RPMI7951 (cell line): Measurements from ENCODE around the gene SLC20A1. TPM values are rescaled to one million over a fixed set of nuclear protein-coding genes. Genes with fewer than 3 reads are reported as not detected.
"Not testable (repeated sequence)": the region's sequence is repeated elsewhere in the genome, so short reads cannot be mapped to it uniquely, and the experiment has no call there.

ENCODE experiments used
- DNase-seq: peaks from one replicate; pipeline ENCODE4 v3.0.0-alpha.2; 2012; ENCODE audit warnings: low read depth
- total RNA-seq: library from RNA; depleted of rRNA; stranded (reverse); fragments of >200 nt; shearing (Covaris generic); gene quantifications from 2 replicates; pipeline ENCODE4 v1.2.3, GENCODE V29; 2014; rRNA removed

SLC20A1 gene, protein sequence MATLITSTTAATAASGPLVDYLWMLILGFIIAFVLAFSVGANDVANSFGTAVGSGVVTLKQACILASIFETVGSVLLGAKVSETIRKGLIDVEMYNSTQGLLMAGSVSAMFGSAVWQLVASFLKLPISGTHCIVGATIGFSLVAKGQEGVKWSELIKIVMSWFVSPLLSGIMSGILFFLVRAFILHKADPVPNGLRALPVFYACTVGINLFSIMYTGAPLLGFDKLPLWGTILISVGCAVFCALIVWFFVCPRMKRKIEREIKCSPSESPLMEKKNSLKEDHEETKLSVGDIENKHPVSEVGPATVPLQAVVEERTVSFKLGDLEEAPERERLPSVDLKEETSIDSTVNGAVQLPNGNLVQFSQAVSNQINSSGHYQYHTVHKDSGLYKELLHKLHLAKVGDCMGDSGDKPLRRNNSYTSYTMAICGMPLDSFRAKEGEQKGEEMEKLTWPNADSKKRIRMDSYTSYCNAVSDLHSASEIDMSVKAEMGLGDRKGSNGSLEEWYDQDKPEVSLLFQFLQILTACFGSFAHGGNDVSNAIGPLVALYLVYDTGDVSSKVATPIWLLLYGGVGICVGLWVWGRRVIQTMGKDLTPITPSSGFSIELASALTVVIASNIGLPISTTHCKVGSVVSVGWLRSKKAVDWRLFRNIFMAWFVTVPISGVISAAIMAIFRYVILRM
- 124 and 127 TPM in 2 replicates for total RNA-seq

DNA sequence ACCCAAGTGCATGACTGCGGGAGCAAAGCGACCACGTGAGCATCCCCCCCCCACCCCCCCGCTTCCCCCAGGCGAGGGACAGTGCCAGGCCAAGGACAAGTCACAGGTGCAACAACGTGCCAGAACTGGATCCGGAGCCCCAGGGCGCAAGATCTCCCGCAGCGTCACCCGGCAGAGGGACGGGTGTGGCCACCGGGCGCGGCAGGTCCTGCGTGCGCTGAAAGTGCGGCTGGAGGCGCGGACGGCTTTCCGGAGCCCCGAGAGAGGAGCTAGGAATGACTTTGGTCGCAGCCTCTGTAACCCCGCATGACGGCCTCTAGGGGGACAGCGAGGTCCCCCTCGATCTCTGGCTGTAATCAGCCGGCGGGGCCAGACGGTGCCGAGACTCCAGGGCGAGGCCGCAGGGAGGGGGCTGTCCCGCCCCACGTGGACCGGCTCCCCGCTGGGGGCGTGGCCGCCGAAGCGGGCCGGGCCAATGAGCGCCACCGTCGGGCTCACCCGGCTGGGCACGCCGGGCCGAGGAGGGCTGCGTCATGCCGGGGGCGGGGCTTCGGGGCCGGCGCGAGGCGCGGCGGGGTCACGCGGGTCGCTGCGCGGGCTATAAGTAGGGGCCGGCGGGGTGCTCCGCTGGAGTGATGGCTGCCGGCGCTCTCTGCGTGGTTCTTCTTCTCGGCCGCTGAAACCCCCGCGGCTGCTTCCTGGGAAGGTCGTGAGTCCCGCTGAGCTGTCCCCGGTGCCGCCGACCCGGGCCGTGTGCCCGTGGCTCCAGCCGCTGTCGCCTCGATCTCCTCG is at the start of gene SLC20A1:
SLC20A1 (plus strand) TSS at position 630 of the 792 bp plus-strand sequence. CDS start 890 bp downstream, outside the sequence.
- DNase-seq: peak; percentile 97

DNA sequence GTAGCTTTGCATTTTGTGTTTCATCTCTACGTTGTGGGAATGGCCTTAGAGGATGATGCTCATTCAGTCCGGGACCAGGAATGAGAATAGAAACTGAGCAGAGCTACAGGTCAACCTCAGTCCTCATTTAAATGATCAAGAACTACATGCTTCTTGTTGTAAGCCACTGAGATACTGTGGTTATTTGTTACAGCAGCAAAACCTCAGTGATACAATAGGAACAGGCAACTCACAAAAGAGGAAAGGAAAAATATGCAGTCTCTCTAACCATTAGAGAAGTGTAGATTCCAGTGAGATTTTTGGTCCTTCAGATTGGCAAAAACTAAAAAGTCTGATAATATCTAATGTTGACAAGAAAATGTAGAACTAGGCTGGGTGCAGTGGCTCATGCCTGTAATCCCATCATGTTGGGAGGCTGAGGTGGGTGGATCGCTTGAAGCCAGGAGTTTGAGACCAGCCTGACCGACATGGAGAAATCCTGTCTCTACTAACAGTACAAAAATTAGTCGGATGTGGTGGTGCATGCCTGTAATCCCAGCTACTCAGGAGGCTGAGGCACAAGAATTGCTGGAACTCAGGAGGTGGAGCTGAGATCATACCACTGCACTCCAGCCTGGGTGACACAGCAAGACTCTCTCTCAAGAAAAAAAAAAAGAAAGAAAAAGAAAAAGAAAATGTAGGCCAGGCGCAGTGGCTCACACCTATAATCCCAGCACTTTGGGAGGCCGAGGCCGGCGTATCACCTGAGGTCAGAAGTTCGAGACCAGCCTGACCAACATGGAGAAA is 48.0 kb upstream of the SLC20A1 start:
- DNase-seq: no peak

DNA sequence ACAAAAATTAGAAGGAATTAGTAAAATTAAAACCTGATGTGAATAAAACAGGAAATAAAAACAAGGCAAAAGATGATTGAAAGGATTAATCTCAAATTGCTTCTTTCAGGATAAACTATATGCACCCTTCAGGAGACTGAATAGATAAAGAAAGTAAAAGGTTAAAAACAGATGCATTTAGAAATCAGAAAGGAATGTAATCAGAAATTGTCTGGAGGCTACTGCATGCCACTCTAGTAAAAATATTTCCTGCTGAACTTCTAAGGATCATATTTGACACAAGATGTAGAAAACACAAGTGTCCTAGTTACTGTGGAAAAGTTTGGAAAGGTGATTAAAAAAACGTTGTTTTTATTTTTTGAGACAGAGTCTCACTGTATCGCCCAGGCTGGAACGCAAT is 45.1 kb upstream of the SLC20A1 start:
- peak; percentile 31 for DNase-seq

DNA sequence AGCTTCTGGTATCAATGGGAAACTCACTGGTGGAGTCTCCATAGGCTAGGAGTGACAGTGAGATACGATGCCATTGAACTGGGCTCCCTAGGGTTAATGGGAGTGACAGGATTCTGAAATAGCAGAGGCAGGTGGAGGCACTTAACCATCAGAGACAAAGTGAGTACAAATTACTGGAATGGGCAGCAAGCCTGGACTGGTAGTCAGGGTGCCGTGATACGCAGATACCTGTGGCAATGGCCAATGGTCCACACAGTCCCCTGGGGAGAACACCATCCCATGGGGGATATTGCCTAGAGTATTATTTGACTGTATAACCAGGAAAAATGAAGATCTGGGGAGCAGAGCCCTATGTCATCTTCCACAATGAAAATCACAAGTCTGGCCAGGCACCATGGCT is 44.0 kb upstream of the SLC20A1 start:
- DNase-seq: no peak

DNA sequence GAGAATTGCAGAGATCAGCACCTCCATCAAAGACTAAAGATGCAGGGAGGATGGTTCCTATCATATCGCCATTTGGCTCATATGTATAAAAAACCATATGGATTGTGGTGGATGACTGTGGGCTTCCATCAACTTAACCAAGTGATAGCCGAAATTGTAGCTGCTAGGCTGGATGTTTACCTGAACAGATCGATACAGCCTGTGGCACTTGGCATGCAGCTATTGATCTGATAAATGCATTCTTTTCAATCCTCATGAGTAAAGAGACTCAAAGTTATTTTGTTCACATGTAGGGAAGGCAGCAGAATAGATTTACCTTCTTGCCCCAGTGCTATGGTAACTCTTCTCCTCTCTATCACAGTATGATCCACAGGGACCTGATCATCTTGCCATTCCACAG is 42.8 kb upstream of the SLC20A1 start:
- no peak for DNase-seq

DNA sequence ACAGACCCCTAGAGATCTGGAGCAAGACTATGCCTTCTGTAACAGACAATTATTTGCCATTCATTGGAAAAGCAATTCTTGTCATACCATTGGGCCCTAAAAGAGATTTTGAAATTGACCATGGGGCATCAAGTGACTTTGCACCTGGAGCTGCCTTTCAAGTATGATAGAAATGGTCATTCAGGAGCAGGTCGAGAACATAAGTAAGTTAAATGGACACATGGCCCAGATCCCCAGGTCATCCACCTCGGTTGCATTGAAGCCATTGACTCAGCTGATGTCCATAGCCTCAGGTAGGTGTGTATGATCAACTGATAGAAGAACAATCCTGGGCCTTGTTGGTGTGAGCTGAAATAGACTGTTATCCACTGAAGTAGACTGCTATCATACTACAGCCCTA is 42.0 kb upstream of the SLC20A1 start:
- no peak for DNase-seq

DNA sequence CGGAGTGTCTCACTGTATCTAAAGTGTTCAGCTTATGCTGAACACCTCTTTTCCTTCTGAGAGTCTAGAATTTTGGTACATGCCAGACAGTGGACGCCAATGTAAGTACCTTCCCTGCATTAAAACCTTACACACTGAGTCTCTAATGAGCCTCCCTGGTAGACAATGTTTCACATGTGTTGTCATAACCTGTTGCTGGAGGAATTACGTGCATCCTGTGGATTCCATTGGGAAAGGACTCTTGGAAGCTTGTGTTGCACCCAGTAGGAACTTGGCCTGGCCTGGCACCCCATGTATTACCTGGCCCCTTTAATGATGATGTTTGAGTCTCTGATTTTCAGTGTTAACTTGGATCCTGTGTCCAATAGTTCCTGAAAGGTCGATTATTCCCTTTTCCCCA is 40.8 kb upstream of the SLC20A1 start:
- DNase-seq: no peak

DNA sequence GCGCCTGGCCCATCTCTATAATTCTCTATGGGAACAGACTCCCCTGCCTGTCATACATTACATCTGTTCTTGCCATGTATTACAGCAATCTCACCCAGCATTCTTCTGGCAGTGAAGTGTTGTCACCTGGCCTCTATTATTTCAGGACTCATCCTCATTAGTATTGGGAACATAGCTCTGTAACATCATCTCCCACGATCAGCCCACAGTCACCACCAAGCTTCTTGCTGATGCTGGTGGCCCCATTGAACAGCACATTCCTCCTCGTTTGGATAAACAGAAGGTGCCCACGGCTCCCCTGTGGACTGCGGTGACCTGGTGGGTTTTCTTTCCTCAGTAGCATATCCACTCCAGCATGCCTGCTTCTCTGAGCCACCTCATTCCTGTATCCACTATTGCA is 39.8 kb upstream of the SLC20A1 start:
- no peak for DNase-seq

DNA sequence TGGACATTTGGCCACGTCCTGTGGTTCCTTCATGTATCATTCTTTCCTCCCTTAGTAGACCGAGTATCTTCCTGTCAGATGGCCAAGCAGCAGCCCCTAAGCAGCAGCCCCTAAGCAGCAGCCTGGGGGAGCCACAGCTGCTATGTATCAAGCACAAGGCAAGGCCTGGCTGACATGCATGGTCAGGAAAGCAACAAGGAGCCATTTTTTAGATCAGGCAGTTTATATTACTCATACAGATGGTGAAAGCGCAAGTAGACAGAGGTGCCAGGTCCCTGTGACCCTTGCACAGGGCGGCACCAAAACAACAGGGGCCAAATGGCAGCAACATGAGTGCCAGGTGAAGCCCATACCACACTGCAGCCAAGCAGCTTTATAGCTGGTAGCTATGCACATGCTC is 39.2 kb upstream of the SLC20A1 start:
- DNase-seq: no peak

DNA sequence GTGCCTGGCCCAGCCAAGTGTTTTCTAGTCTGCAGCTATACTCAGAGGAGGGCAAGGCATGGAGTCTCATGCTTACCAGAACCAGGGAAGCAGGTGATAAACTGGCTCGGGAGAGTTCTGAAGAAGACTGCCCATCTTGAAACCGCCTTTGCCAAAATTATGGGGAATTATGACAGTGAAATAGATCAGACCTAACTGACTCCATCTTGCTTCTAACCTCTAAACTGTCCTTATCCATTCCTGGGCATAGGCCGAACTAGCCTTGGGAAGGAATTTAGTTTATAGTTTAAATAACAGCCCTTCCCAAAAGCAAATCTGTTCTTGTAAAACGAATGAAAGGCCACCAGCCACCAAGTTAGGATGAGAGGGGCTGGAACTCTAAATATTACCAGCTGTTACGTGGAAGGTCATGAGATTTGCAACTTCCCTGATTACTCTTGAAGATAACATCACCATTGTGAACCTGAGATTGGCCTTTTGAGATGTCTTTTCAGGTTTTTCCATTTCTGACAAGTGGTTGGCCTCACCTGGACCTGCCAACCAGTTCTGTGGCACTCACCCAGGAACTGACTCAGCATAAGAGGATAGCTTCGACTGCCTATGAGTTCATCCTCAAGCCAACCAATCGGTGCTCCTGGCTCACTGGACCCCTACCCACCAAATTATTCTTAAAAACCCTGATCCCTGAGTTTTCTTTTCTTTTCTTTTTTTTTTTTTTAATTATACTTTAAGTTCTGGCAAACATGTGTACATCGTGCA is 37.9 kb upstream of the SLC20A1 start:
- no peak for DNase-seq

DNA sequence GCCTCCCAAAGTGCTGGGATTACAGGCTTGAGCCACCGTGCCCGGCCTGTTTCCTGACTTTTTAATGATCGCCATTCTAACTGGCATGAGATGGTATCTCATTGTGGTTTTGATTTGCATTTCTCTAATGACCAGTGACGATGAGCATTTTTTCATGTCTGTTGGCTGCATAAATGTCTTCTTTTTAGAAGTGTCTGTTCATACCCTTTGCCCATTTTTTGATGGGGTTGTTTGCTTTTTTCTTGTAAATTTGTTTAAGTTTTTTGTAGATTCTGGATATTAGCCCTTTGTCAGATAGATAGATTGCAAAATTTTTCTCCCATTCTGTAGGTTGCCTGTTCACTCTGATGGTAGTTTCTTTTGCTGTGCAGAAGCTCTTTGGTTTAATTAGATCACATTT is 36.4 kb upstream of the SLC20A1 start:
- DNase-seq: not testable (repeated sequence)

DNA sequence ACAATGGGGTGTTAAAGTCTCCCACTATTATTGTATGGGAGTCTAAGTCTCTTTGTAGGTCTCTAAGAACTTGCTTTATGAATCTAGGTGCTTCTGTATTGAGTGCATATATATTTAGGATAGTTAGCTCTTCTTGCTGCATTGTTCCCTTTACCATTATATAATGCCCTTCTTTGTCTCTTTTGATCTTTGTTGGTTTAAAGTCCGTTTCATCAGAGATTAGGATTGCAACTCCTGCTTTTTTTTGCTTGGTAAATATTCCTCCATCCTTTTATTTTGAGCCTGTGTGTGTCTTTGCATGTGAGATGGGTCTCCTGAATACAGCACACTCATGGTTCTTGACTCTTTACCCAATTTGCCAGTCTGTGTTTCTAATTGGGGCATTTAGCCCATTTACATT is 33.5 kb upstream of the SLC20A1 start:
- DNase-seq: not testable (repeated sequence)

DNA sequence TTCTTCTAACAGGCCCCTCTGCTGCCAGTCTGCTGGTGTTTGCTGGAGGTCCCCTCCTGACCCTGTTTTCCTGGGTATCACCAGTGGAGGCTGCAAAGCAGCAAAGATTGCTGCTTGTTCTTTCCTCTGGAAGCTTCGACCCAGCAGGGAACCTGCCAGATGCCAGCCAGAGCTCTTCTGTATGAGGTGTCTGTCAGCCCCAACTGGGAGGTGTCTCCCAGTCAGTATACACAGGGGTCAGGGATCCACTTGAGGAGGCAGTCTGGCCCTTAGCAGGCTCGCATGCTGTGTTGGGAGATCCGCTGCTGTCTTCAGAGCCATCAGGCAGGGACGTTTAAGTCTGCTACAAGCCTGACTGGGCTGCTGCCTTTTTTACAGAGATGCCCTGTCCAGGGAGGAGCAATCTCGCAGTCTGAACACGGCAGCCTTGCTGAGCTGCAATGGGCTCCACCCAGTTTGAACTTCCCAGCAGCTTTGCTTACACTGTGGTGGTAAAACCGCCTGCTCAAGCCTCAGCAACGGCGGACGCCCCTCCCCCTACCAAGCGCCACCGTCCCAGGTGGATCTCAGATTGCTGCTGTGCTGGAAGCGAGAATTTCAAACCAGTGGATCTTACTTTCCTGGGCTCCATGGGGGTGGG is 31.4 kb upstream of the SLC20A1 start:
- no peak for DNase-seq

DNA sequence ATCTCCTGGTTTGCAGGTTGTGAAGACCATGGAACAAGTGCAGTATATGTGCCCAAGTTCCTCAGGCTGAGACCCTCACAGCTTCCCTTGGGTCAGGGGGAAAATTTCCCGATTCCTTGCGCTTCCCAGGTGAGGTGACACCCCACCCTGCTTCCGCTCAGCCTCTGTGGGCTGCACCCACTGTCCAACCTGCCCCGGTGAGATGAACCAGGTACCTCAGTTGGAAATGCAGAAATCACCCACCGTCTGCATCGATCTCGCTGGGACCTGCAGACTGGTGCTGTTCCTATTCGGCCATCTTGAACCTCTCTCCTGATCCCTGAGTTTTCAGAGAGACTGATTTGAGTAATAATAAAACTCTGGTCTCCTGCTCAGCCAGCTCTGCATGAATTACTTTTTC is 30.7 kb upstream of the SLC20A1 start:
- no peak for DNase-seq

DNA sequence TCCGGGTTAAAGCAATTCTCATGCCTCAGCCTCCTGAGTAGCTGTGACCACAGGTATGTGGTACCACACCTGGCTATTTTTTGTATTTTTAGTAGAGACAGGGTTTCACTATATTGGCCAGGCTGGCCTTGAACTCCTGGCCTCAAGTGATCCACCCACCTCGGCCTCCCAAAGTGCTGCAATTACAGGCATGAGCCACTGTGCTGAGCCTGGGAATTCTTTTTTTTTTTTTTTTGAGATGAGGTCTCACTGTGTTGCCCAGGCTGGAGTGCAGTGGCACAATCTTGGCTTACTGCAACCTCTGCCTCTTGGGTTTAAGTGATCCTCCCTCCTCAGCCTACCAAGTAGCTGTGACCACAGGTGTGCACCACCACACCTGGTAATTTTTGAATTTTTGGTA is 29.9 kb upstream of the SLC20A1 start:
- not testable (repeated sequence) for DNase-seq

DNA sequence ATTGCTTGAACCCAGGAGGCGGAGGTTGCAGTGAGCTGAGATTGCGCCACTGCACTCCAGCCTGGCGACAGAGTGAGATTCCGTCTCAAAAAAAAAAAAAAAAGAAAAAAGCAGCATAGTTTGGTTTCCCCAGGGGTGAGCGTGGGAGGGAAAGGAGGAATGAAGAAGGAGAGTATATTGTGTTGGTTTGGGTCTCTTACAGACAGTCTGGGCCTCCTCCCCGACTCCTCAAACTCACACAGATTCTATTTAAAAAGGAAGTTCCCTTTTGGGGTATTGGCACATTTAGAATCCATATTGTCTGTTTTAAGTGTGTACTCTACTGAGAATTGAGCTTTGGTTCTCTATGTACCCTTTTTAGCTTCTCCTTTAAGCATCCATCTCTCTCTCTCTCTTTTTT is 27.4 kb upstream of the SLC20A1 start:
- no peak for DNase-seq

DNA sequence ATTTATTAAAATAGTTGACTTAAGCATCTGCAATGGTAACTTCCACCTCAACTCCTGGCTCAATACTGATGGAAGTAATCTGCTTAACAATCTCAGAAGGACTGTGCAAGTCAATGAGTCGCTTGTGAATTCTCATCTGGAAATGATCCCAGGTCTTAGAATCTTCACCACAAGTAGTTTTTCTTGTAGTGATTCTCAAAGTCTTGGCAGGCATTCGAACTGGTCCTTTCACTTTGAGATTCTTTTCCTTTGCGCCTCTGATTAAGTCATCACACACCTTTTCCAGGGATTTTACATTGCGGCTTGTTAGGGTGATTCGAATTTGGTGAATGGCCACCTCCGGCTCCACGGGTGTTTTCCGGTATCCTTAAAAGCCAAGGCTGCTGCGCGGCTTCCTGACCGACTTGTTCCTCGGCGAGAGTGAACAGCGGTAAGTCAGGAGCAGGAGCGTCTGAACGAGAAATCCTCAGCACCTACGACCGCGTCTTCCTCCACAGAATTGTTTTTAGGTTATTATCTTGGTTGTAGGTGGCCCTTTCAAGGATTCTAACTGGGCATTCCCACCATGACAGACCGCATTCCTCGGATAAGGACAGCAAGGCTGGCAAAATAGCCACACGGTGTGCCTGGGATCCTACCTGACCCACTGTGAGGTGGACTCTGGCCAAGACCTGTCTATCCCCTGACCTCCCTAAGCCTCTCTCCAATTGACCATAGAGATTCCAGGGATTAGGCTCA is 23.8 kb upstream of the SLC20A1 start:
- peak; percentile 89 for DNase-seq

DNA sequence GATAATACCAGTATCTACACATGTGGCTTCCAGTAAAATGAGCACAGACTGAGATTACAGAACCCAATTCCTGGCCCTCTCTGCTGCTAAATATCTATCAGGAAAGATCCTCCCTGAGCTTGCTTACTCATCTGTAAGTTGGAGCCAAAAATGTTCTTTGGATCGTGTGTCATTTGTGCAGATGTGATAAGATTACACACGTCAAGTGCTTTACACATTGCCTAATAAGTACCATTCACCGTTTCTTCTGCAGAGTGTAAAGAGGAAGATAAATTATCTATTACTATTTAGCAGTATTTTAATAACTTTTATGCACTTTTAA is 23.2 kb upstream of the SLC20A1 start:
- DNase-seq: peak; percentile 94

DNA sequence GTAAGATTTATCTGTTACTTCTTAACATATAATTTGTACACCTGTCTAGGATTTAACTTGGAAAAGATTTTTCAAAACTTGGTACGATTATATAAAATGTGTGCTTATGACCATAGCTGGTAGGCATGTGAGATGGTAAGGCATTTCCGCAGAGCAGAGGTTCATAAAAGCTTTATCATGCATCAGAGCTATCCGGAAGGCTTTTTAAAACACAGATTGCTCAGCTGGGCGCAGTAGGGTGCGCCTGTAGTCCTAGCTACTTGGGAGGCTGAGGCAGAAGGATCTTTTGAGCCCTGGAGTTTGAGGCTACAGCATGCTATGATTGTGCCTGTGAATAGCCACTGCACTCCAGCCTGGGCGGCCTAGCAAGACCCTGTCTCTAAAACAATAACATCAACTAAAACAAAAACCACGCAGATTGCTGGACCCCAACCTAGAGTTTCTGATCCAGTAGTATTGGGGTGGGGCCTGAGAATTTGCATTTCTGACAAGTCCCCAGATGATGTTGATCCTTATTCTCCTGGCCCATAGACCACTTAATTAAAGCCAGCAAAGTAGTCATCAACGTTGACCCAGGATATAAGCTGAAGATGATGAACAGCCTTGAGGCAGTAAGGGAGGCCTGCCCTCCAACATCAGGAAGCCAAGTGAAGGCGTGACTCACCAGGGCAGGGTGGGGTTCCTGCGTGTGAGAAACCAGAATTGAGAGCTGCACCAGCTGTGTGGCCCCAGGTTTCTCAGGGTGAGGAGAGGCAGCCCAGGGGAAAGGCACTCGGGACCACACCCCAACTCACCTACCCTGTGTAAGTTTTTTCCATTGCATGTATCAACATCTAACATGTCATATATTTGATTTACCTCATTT is 21.6 kb upstream of the SLC20A1 start:
- peak; percentile 98 for DNase-seq
